NCI-H1436 treated with DMSO at 0.1 percent for 48 hours (cell line): Measurements from ENCODE around the gene GTF2IRD2.
"Not testable (repeated sequence)": the region's sequence is repeated elsewhere in the genome, so short reads cannot be mapped to it uniquely, and the experiment has no call there.

ENCODE experiments used
- DNase-seq: peaks from one replicate; lab custom pipeline; 2025; lab: John Stamatoyannopoulos, UW

The GTF2IRD2 gene

DNA sequence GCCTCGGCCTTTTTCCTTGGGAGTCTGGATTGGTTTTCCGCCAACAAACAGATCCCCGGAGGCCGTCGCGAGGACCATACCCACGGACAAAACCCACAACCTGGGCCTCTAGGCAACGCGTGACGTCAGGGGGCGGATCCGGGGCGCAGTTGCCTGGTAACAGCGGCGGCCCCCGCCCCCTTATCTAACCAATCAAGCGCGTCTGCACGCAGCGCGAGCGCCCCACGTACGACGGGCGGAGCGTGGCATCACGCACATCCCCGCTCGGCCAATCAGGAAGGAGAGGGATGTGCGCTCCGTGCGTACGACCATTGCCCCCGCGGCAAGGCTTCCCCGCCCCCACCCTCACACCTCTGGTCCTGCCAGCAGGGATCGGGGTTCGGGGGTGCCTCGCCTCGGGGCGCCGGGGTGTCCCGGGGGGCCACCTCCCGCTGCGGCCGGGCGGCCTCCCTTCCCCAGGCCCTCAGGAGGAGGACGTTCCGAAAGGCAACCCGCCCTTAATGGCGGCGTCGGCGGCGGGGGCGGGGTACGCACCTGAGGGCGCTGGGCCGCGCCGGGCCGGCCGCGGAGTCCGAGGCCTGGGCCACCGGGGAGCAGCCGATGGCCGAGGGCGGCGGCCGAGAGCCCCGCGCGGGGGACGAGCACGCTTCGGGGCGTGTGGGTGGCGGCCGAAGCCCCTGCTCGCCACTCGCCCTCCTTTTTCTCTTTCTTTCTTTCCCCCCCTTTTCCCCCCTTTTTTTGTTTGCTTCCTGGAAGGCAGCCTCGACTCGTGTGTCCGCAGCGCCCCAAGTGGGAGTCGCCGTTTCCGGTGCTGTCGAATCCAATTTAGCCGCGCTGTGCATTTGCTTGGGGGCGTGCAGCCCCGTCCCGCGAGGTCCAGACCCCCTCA lies at the start of gene GTF2IRD2:
Gene GTF2IRD2, minus strand, starts transcription at position 773 of the 889 bp plus-strand sequence. CDS start 15,227 bp downstream, outside the sequence.
- DNase-seq = not testable (repeated sequence)

DNA sequence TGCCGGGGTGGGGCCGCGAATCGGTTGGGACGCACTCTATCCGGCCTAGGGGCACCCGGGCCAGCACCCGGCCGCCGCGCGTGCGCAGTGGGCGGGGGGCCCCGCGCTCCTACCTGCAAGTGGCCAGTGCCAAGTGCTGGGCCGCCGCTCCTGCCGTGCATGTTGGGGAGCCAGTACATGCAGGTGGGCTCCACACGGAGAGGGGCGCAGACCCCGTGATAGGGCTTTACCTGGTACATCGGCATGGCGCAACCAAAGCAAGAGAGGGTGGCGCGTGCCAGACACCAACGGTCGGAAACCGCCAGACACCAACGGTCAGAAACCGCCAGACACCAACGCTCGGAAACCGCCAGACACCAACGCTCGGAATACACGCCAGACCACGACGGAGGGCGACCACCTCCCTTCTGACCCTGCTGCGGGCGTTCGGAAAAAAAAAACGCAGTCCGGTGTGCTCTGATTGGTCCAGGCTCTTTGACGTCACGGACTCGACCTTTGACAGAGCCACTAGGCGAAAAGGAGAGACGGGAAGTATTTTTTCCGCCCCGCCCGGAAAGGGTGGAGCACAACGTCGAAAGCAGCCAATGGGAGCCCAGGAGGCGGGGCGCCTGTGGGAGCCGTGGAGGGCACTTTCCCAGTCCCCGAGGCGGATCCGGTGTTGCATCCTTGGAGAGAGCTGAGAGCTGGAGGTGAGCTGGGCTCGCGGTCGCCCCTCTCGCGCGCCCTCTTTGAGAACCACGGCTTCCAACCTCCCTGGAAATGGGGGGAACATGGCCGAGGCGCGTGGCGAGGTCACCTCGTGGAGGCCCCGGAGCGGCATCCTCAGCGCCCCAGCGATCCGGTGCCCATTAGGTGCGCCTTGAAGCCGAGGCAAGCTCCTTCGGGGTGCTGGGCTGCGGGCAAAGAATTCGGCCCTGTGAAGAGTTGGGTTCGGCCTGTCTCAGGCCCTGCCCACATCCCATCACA lies 39.0 kb upstream of the GTF2IRD2 start:
- DNase-seq = not testable (repeated sequence)

DNA sequence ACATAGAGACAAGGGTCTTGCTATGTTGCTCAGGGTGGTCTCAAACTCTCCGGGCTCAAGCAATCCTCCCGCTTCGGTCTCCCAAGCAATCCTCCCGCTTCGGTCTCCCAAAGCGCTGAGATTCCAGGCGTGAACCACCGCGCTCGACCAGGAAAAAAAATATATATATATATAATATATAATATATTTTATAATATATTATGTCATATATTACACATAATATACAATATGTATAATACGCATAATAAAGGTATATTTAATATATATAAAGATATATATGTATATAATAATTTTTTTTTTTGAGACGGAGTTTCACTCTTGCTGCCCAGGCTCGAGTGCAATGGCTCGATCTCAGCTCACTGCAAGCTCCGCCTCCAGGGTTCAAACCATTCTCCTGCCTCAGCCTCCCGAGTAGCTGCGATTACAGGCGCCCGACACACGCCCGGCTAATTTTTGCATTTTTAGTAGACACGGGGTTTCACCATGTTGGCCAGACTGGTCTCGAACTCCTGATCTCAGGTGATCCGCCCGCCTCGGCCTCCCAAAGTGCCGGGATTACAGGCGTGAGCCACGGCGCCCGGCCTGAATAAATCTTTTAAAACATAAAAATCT lies 38.2 kb upstream of the GTF2IRD2 start:
- DNase-seq = not testable (repeated sequence)

DNA sequence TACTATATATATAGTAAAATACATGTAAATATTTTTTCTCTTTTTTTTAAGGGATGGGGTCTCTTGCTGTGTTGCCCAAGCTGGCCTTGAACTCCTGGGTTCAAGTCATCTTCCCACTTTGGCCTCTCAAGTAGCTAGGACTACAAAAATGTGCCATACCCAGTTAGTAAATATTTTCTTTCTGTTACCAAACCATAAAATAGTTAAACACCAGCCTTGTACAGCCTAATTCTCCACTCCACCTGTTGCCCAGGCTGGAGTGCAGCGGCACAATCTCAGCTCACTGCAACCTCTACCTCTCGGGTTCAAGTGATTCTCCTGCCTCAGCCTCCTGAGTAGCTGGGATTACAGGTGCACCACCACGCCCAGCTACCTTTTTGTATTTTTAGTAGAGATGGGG lies 33.9 kb upstream of the GTF2IRD2 start:
- DNase-seq = not testable (repeated sequence)

DNA sequence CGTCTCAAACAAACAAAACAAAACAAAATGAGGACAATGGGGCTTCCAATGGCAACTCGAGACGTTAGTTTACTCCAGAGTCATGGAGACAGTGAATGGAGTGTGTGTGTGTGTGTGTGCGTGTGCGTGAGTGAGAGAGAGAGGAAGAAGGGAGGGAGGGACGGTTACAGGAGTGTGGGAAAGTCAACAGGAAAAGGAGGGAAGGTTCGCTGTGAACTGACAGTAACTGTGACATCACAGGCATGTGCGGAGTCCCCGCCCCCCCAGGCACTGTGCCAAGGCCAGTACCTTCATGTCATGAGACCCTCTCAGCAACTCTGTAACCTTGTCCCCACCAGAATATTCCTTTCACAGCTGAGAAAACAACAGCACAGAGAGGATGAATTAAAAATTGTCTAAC lies 30.7 kb upstream of the GTF2IRD2 start:
- DNase-seq = not testable (repeated sequence)

DNA sequence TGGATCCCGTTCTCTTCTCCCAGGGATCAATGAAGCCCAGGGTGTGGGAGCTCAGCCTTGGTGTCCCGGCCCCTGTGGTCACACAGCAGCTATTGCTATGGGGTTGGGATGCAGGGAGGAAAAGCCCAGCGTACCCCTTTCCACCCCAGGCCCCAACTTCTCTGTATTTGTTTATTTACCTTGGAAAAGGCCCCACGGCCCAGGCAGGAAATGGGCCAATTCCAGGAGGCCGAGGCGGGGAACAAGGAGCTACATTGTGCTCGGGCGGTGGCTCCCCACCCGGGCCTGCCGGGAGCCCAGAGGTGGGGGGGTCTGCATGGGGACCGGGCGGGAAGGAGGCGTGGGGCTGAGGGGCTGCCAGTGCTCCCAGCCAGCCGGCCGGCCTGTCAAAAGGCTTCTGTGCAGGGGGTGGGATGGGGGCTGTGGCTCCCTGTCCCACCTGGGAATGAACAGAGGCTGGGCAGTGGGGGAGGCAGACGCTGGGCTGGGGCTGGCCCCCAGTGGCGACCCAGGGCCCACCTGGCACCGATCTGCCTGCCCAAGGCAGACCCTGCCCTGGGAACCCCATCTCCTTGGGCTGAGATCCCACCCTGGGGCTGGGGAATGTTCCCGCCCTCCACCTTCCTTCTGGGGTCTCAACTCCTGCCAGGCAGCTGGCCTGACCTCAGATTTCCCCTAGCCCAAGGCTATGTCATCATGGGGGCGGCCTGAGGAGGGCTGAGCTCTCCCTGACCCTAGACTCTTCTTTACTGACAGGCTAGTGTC lies 23.5 kb upstream of the GTF2IRD2 start:
- not testable (repeated sequence) for DNase-seq

DNA sequence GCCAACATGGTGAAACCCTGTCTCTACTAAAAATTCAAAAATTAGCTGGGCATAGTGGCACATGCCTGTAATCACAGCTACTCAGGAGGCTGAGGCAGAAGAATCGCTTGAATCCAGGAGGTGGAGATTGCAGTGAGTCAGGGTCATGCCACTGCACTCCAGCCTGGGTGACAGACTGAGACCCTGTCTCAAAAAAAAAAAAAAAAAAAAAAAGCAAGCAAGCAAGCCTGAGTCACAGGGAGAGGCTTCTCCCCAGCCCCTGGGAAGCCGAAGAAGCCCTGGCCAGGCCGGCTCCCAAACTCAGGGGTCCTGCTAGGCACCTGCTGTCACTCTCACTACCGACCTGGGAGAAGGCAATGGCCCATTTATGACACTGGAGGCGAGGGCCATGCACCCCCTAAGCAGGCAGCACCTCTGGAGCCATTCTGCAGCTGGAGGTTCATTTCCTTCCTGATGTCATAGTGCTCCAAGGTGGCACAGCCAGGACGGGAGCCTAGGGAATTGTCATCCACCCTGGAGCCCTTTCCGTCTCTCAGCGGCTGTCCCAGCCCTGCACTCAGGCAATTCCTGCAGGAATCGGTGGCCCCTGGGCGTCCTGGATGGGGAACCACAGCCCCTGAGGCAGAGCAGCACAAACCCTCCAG lies 22.8 kb upstream of the GTF2IRD2 start:
- DNase-seq = not testable (repeated sequence)

DNA sequence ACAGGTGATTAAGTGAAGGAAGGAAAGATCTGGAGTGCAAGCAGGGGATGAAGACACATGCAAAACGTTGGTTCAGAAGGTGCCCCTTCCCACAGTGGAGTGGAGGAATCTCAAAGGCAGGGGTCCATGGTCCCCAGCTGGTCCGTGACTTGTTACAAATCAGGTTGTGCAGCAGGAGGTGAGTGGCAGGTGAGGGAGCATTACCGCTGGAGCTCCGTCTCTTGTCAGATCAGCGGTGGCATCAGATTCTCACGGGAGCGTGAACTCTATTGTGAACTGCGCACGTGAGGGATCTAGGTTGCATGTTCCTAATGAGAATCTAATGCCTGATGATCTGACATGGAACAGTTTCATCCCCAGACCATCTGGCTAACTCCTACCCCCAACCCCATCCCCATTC lies 21.1 kb upstream of the GTF2IRD2 start:
- DNase-seq = not testable (repeated sequence)

DNA sequence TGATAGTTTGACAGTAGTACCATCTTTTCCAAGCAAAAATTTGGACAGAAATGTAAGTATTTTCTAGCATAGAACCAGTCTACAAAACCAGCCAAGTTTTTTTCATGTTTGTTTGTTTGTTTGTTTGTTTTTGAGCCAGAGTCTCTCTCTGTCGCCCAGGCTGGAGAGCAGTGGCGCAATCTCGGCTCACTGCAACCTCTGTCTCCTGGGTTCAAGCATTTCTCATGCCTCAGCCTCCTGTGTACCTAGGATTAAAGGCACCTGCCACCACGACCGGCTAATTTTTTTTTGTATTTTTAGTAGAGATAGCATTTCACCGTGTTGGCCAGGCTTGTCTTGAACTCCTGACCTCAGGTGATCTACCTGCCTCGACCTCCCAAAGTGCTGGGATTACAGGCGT lies 14.4 kb upstream of the GTF2IRD2 start:
- DNase-seq = not testable (repeated sequence)

DNA sequence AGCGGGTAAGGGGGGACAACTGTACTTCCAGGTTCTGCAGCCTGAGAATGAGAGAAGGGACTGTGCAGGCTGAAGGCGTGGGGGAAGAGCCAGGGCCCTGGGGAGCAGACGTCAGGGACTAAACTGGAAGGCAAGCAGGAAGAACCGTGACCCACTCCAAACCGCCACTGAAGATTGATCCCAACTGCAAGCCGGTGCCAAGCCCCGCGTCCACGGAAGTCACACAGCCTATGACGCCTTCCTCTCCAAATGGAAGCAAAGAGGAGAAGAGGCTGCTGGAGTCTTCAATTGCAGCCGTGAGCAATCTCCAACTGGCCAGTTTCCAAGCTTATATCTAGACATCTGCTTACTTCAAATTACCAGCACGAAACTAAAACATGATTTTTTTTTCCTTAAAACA lies 1.6 kb downstream of the GTF2IRD2 start:
- not testable (repeated sequence) for DNase-seq

DNA sequence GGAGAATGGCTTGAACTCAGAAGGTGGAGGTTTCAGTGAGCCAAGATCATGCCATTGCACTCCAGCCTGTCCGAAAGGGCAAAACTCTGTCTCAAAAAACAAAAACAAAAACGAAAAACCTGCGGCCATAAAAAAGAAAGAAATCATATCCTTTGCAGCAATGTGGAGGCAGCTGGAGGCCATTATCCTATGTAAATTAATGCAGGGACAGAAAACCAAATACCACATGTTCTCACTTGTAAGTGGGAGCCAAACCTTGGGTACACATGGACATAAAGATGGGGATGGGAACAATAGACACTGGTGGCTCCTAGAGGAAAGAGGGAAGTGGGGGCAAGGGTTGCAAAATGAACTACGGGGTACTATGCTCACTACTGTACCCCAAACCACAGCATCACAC lies 21.0 kb downstream of the GTF2IRD2 start:
- DNase-seq = not testable (repeated sequence)

DNA sequence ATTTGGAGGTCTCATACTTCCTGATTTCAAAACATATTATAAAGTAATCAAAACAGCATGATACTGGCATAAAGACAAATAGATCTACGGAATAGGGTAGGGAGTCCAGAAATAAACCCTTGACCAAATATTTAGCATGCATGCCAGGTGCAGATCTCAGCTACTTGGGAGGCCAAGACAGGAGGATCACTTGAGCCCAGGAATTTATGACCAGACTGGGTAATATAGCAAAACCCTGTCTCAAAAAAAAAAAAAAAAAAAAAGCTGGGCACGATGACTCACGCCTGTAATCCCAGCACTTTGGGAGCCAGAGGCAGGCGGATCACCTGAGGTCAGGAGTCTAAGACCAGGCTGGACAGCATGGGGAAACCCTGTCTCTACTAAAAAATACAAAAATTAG lies 21.4 kb downstream of the GTF2IRD2 start:
- DNase-seq = not testable (repeated sequence)

DNA sequence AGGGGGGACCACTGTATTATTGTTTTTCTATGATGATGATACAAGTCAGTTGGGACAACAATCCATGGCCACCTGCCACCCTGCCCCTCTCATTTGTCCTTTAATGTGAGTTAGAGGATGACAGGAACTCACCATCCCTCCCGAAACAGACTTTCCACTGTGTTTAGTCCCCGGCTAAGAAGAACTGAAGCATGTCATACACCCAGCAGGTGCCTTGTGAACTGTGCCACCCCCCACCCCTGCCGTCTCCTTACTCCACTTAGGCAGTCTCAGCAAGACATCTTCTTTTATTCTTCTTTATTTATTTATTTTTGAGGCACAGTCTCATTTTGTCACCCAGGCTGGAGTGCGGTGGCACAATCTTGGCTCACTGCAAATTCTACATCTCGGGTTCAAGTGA lies 30.1 kb downstream of the GTF2IRD2 start:
- not testable (repeated sequence) for DNase-seq

DNA sequence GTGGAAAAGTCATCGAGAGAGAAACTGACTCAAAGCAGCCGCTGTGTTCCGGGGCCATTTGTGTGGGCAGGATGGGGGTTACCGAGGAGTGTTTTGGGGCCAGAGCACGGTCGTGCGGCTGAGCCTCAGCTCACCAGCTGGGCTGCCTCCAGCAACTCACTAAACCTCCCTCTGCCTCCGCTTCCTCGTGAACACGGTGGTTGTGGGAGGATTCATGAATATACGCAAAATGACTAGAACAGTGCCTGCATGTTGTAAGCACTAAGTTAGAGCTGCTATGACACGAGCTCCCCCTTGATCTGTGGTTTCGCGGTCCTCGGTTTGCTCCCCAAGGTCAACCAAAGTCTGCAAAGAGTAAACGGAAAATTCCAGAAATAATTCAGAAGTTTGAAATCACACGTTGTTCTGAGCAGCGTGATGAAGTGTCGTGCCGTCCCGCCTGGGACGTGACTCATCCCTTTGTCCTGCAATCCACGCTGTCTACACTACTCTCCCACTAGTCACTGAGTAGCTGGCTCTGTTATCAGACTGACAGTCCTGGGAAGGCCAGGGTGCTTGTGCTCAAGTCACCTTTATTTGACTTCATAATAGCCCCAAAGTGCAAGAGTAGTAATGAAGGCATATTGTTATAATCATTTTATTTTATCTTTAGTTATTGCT lies 31.1 kb downstream of the GTF2IRD2 start:
- DNase-seq = not testable (repeated sequence)

DNA sequence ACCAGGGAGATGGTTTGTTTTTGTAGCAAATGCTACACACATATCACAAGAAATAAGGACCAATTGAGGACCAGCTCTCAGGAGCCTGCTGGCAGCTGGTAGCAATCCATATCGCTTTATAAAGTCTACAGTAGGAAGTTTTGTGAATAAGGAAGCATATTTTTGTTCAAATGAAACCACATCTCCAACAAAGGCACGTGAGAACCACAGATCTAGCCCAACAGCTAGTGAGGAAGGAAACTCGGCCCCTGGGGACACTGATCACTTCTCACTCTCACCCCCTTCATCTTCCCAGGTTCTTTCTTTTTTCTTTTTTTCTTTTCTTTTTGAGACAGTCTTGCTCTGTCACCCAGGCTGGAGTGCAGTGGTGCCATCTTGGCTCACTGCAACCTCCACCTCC lies 35.5 kb downstream of the GTF2IRD2 start:
- not testable (repeated sequence) for DNase-seq

DNA sequence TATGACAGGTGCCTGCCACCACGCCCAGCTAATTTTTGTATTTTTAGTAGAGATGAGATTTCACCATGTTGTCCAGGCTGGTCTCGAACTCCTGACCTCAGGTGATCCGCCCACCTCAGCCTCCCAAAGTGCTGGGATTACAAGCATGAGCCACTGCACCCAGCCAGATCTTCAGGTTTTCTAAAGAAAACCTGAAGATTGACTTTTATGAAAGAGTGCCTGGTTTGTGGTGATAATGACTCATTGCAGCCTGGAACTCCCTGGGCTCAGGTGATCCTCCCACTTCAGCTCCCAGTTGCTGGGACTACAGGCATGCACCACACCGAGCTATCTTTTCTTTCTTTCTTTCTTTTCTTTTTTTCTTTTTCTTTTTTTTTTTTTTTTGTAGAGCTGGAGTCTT lies 52.8 kb downstream of the GTF2IRD2 start:
- DNase-seq = not testable (repeated sequence)

DNA sequence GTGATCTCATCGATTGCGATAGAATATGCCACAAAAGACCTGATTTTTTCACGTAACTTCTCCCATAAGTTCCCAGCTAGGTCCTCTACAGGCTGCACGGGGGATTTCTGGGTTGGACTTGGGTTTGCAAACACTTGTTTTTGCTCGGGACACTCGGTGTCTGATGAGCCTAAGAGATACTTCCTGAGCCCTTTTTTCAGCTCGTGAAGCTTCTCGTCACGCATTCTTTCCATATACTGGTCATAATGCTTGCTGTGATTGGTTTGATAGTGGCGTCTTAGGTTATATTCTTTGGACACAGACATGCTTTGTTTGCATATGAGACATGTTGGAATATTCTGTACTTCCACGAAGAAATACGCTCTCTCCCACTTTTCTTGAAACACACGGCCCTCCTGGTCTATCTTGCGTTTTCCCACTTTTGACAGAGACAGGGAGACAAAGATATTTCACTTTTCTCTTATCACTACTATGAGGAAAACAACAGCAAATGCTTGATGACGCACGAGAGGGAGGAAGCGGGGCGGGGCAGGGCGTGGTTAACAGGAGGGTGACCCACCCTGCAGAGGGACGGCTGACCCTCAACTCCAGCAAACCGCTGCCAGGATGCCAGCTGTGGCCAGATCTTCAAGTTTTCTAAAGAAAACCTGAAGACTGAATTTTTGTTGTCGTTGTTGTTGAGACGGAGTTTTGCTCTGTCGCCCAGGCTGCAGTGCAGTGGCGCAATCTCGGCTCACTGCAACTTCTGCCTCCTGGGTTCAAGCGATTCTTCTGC lies 53.4 kb downstream of the GTF2IRD2 start:
- not testable (repeated sequence) for DNase-seq

DNA sequence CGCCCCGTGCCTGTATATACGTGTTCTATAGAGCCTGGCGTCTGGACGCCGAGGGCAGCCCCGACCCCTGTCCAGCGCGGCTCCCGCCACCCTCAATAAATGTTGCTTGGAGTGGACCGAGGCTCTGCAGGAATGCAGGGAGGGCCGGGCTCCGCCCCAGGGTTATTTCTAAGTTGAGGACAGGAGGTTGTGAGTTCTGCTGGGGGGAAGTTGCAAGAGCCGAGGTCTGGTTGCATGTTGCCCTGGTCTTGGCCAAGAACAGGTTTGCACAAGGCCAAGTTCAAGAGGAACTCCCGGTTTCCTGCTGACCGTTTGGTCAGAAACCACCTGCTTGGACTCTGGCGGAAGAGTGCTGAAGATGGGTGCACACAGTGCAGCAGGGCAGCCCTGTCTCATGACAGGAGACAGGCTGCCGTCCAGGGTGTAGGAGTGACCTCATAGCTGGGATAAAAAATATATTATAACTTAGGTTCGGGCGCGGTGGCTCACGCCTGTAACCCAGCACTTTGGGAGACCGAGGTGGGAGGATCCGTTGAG lies 62.1 kb downstream of the GTF2IRD2 start:
- DNase-seq = not testable (repeated sequence)
